ENCODE results near the gene RFFL. TPM values are rescaled to one million over a fixed set of nuclear protein-coding genes. Genes with fewer than 3 reads are reported as not detected.
A peak's percentile ranks its signal among the peaks of the same experiment; 100 is the strongest.

The RFFL gene
- total and polyA plus RNA-seq, 7 donors: 7.0 to 39.5 (median 23.6) TPM

GRCh38 chr17:35086931-35087573, 23.5 kb upstream of the RFFL start:
- no peak overlapping the region for H3K27ac ChIP-seq
- H3K4me3 ChIP-seq: peak overlapping the region; percentile 98
- no peaks in the 10 kb centered on the region for H3K9me3 ChIP-seq
- no peak for DNase-seq
- intact Hi-C loops (cut with DNase I): no loop called here
- ATAC-seq: no peak
- WGBS, 3 donors: 93 to 95% (median 95%) methylated on average over 8 of the region's 8 CpGs
- no peaks in the 10 kb centered on the region for H3K36me3 ChIP-seq (ENCODE audit: insufficient read depth in 1 of 2, low read depth in 1 of 2)
- TF ChIP-seq CTCF (IDR thresholded peaks at IDR 0.05): no peak
- no peaks in the 10 kb centered on the region for H3K27me3 ChIP-seq (ENCODE audit: insufficient read depth in 3 of 3, low read length in 2 of 3)
- H3K4me1 ChIP-seq: peaks cover 11% of the 10 kb centered on the region

GRCh38 chr17:35086164-35086563, 22.7 kb upstream of the RFFL start:
- 96 to 98% (median 97%) methylated on average over 8 of the region's 8 CpGs for WGBS, 3 donors
- Histone ChIP-seq H3K4me1 (peaks cover 11% of the 10 kb centered on the region), H3K9me3 (no peaks in the 10 kb centered on the region), H3K4me3 (no peak overlapping the region), H3K27ac (no peak overlapping the region), H3K27me3 (ENCODE audit: insufficient read depth in 3 of 3, low read length in 2 of 3) (no peaks in the 10 kb centered on the region), H3K36me3 (ENCODE audit: insufficient read depth in 1 of 2, low read depth in 1 of 2) (no peaks in the 10 kb centered on the region)
- ATAC-seq (no peak), DNase-seq (no peak)
- no peak for TF ChIP-seq CTCF (IDR thresholded peaks at IDR 0.05)
- intact Hi-C loops (cut with DNase I): no loop called here

GRCh38 chr17:35084987-35085386, 21.5 kb upstream of the RFFL start:
- 87 to 92% (median 88%) methylated on average over 2 of the region's 2 CpGs for WGBS, 3 donors

GRCh38 chr17:35083071-35083470, 19.6 kb upstream of the RFFL start:
- Histone ChIP-seq H3K4me1 (peaks cover 5% of the 10 kb centered on the region), H3K36me3 (ENCODE audit: insufficient read depth in 1 of 2, low read depth in 1 of 2) (no peaks in the 10 kb centered on the region), H3K9me3 (no peaks in the 10 kb centered on the region), H3K4me3 (no peak overlapping the region), H3K27ac (no peak overlapping the region), H3K27me3 (ENCODE audit: insufficient read depth in 3 of 3, low read length in 2 of 3) (no peaks in the 10 kb centered on the region)
- intact Hi-C loops (cut with DNase I): no loop called here
- 89 to 91% (median 90%) methylated on average over 2 of the region's 2 CpGs for WGBS, 3 donors
- TF ChIP-seq CTCF (IDR thresholded peaks at IDR 0.05): no peak
- DNase-seq (no peak), ATAC-seq (no peak)

More at GRCh38 chr17:35084987-35085386, 21.5 kb upstream of the RFFL start:
- no peak for ATAC-seq
- no peak for DNase-seq
- Histone ChIP-seq H3K36me3 (ENCODE audit: insufficient read depth in 1 of 2, low read depth in 1 of 2) (no peaks in the 10 kb centered on the region), H3K9me3 (no peaks in the 10 kb centered on the region), H3K27me3 (ENCODE audit: insufficient read depth in 3 of 3, low read length in 2 of 3) (no peaks in the 10 kb centered on the region), H3K4me3 (no peak overlapping the region), H3K27ac (no peak overlapping the region), H3K4me1 (peaks cover 11% of the 10 kb centered on the region)
- TF ChIP-seq CTCF (IDR thresholded peaks at IDR 0.05): no peak
- intact Hi-C loops (cut with DNase I): no loop called here

All from psoas muscle (tissue), 8 donors.